Retinal pigment epithelial cell (primary cell): ENCODE measurements around the gene SRGAP3.

ENCODE experiments used
- DNase-seq: peaks from one replicate; pipeline ENCODE4 v3.0.0-alpha.2; 2010; ENCODE audit warnings: low read depth
- H3K4me3 ChIP-seq: 2 replicates; pipeline ENCODE4 v1.5.1; 2011; ENCODE audit warnings: mild to moderate bottlenecking, low read length, control low read depth, moderate library complexity
- CTCF ChIP-seq: conservative IDR thresholded peaks from 2 replicates; pipeline ENCODE4 v1.5.1; 2011; ENCODE audit warnings: low read depth, low read length, control low read depth, inconsistent platforms

SRGAP3 gene

GRCh38 chr3:9143184-9143583 is 106.3 kb downstream of the SRGAP3 start:
- no peak overlapping the region for H3K4me3 ChIP-seq
- DNase-seq = no peak
- TF ChIP-seq CTCF = no peak

- no peak overlapping the region for H3K4me3 ChIP-seq
- TF ChIP-seq CTCF = no peak
- peak; percentile 47 for DNase-seq
Measured at GRCh38 chr3:9142362-9142761, 107.1 kb downstream of the SRGAP3 start.

- TF ChIP-seq CTCF = no peak
- no peak overlapping the region for H3K4me3 ChIP-seq
- DNase-seq = peak; percentile 71
Measured at GRCh38 chr3:9141928-9142289, 107.5 kb downstream of the SRGAP3 start.

- no peak for DNase-seq
- no peak overlapping the region for H3K4me3 ChIP-seq
- no peak for TF ChIP-seq CTCF
Measured at GRCh38 chr3:9139366-9139765, 110.1 kb downstream of the SRGAP3 start.

GRCh38 chr3:9137676-9138075 is 111.8 kb downstream of the SRGAP3 start:
- no peak for TF ChIP-seq CTCF
- no peak overlapping the region for H3K4me3 ChIP-seq
- no peak for DNase-seq

- no peak for TF ChIP-seq CTCF
- DNase-seq = no peak
- H3K4me3 ChIP-seq = no peak overlapping the region
Measured at GRCh38 chr3:9136746-9137465, 112.5 kb downstream of the SRGAP3 start.

GRCh38 chr3:9135930-9136525 is 113.4 kb downstream of the SRGAP3 start:
- DNase-seq = no peak
- TF ChIP-seq CTCF = no peak
- peak overlapping the region; percentile 37 for H3K4me3 ChIP-seq
